ENCODE data around the gene FNDC3B.

- TF ChIP-seq, protein P1, sequence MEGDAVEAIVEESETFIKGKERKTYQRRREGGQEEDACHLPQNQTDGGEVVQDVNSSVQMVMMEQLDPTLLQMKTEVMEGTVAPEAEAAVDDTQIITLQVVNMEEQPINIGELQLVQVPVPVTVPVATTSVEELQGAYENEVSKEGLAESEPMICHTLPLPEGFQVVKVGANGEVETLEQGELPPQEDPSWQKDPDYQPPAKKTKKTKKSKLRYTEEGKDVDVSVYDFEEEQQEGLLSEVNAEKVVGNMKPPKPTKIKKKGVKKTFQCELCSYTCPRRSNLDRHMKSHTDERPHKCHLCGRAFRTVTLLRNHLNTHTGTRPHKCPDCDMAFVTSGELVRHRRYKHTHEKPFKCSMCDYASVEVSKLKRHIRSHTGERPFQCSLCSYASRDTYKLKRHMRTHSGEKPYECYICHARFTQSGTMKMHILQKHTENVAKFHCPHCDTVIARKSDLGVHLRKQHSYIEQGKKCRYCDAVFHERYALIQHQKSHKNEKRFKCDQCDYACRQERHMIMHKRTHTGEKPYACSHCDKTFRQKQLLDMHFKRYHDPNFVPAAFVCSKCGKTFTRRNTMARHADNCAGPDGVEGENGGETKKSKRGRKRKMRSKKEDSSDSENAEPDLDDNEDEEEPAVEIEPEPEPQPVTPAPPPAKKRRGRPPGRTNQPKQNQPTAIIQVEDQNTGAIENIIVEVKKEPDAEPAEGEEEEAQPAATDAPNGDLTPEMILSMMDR (IDR thresholded peaks at IDR 0.05; ENCODE audit: low read length), result no peak
- no peak for TF ChIP-seq EZH2 (IDR thresholded peaks at IDR 0.05; ENCODE audit: borderline replicate concordance, low read length)
Measured at GRCh38 chr3:172346161-172346560, 306.8 kb downstream of the FNDC3B start.

Data from OCI-LY1 (cell line).